ENCODE measurements around the gene CACNA1S. TPM values are rescaled to one million over a fixed set of nuclear protein-coding genes. Genes with fewer than 3 reads are reported as not detected.

CACNA1S gene
- total RNA-seq, 2 experiments from 2014 or later = not detected

DNA sequence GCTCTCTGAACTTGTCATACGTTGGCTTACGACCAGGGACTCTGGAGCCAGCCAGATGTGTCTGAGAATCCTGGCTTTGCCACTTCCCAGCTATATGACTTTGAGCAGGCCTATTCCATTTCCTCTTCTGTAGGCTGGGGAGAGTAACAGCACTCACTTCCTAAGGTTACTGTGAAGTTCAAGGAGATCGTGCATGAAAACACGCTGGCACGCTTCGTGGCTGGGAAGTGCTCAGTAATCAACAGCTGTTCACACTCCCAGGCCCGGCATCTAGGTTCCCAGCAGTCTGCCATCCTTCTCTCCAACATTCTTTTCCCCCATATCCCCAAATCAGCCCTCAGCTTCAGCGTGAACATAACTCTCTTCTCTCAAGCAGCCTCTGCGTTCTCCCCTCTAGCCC, 12.8 kb upstream of the CACNA1S start:
- CTCF ChIA-PET = no interaction called here
- POLR2A ChIA-PET = no interaction called here

GRCh38 chr1:201123866-201124265, 11.6 kb upstream of the CACNA1S start:
- CTCF ChIA-PET = no interaction called here
- POLR2A ChIA-PET = no interaction called here

DNA sequence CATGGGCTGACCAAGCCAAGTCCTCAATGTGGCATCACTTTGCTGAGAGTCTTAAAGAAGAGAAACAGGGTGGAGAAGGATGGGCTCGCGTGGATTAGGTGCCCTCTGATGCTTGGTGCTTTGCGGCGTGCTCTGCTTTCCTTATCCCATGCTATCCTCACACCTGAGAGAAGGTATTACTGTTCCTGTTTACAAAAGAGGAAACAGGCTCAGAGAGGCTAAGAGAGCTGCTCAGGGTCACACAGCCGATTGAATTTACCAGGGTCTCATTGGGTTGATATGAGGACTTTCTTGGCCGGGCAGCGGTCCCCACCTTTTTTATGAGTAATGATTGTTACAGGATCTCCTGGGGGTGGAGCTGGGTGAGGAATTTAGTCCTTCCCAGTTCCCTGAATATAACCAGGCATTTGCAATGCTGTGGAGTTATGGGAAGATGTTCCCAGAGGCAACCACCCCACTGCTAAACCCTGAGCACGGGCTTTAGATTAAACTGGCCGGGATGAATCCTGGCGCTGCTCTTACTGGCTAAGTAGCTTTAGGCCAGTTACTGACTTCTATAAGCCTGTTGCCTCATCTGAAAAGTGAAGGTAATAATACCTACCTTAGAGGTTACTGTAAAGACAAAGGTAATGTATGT, 10.2 kb upstream of the CACNA1S start:
- ChIA-PET CTCF (interaction anchor here (1.0 kb wide), 2 partner anchors 18 to 151 kb away, joined by 3 to 4 read pairs; no protein-coding TSS in a partner anchor), POLR2A (no interaction called here)

DNA sequence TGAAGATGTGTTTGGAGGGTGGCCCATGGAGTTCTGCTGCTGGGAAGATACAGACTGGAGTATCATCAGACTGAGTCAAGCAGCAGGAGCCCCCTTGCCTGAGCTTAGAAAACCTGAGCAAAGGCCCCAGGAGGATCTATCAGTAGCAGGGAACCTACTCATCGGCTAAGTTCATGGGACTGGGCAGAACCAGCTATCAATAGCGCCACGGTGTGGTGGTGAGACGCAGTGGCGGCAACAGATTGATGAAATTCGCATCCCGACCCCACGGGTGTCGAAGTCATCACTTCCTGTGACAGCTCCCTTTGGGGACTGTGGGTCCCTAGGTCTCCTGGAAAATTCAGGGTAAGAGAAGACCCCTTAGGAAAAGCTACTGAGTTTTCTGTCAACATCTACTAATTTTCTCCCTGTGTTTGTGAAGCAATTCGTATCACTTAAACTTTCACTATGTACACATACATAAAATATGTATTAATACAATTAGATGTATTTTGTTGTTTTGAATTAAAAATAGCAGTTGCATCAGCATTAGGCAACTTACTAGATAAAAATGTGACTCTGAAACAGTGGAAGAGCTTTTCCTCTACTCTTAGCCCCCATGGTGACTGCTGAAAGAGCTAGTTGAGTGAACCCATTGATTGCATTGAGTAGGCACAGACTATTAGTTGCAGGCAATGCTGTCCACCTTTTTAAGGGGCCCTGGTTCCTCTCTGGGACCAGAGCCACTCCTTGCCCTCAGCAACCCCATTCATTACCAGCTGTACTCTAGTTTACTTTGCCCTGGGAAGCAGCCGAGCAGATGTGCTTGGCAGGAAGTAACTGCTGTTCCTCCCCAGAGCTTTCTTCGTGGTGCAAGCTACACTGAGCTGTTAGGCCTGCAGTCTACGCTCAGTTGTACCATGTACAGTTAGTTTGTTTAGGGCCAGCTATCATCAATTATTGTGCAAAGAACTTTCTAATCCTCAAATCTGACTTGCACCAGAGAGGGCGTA, 7.3 kb upstream of the CACNA1S start:
- ChIA-PET CTCF (interaction anchor here (0.6 to 2.4 kb wide), 17 partner anchors 16 to 390 kb away, joined by 3 to 10 read pairs (median 3); partner anchors contain the start of gene TMEM9), POLR2A (no interaction called here)

DNA sequence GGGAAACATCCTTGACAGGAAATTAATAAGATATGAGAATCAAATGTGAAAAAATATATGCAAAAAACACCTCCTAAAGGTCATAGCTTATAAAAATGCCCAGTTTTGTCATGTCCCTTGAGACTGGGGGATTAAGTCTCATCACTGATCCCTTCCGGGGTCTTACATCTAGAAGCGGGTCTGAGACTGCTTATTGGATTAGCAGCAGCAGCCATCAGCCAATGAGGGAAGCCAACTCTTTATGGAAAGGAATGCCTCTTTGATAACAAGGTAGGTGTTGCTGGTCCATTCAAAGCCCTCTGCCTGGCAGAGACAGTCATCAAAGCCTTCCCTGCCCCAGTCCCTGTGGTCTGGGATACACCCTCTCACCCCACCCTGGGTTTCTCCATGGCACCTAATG, 3.9 kb upstream of the CACNA1S start:
- POLR2A ChIA-PET = interaction anchor here (0.5 kb wide), 1 partner anchor 34 kb away, joined by 6 read pairs; no protein-coding TSS in a partner anchor
- CTCF ChIA-PET = interaction anchor here (1.0 kb wide), 1 partner anchor 30 kb away, joined by 5 read pairs; no protein-coding TSS in a partner anchor

GRCh38 chr1:201115390-201115937, 3.2 kb upstream of the CACNA1S start:
- POLR2A ChIA-PET = no interaction called here
- CTCF ChIA-PET = interaction anchor here (2.0 kb wide), 1 partner anchor 136 kb away, joined by 7 read pairs; no protein-coding TSS in a partner anchor

GRCh38 chr1:201114245-201115131, 2.3 kb upstream of the CACNA1S start:
- ChIA-PET CTCF (interaction anchor here (0.6 to 2.0 kb wide), 9 partner anchors 29 to 496 kb away, joined by 3 to 9 read pairs (median 4); partner anchors contain the start of gene TMEM9), POLR2A (interaction anchor here (0.6 to 1.1 kb wide), 5 partner anchors 38 to 142 kb away, joined by 3 to 6 read pairs (median 3); no protein-coding TSS in a partner anchor)

DNA sequence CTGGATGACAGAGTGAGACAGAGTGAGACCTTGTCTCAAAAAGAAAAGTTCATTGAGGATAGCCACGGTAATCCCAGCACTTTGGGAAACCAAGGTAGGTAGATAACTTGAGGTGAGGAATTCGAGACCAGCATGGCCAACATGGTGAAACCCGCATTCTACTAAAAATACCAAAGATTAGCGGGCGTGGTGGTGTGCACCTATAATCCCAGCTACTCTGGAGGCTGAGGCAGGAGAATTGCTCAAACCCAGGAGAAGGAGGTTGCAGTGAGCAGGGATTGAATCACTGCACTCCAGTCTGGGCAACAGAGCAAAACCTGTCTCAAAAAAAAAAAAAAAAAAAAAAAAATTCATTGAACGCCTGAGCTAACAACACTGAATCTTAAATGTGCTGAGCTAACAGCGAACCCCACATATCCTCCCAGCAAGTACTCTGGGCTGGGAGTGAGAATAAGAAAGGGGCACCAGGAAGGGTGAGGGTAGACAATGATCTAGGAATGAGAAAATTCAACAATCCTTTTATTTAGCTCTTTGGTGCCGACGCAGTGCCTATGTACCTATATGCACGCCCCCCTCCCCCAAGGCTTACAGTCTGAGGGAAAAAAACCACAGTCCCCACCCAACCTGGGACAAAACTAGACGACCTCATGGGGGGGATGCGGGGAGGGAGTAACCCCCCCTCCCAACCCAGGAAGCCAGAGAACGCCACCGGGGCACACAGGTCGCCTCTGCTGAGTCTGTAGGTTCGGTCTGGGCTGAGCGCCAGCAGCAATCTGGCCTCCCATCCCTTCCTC, 1.4 kb upstream of the CACNA1S start:
- POLR2A ChIA-PET = interaction anchor here (0.6 to 1.1 kb wide), 5 partner anchors 39 to 141 kb away, joined by 3 to 6 read pairs (median 3); no protein-coding TSS in a partner anchor
- CTCF ChIA-PET = interaction anchor here (0.6 to 2.0 kb wide), 10 partner anchors 28 to 495 kb away, joined by 3 to 9 read pairs (median 4); no protein-coding TSS in a partner anchor

DNA sequence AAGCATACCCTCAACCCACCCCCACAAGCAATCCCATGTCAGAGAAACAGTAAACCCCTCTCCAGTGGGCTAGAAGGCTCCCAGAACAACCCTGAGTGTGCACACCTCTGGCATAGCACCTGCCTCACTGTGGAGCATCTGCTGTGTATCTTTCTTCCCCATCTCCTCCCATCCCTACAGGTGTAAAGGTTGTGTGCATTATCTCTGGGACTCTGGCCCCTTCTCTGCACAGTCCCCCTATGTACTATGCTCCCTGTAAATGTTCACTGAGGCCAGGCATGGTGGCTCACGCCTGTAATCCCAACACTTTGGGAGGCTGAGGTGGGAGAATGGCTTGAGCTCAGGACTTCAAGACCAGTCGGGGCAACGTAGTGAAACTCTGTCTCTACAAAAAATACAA, 700 bp upstream of the CACNA1S start:
- ChIA-PET POLR2A (no interaction called here), CTCF (interaction anchor here (0.7 to 1.0 kb wide), 2 partner anchors 69 to 71 kb away, joined by 3 read pairs; no protein-coding TSS in a partner anchor)

DNA sequence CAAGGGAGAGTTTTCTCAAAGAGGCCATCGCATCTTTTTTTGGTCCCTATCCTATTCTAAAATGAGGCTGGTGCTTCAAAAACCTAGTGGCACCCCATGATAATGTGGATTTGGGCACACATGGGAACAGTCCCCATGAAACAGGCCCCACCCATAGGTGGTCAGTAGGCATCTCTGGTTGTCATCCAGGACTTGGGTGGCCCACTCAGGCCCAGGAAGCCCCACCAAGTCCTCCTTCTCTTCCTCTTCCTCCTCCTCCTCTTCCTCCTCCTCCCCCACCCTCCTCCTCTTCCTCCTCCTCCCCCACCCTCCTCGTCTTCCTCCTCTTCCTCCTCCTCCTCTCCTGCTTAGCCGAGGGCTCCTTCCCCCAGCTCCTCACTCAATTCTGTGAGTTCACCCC, 554 bp downstream of the CACNA1S start:
- ChIA-PET CTCF (no interaction called here), POLR2A (no interaction called here)

- CTCF ChIA-PET = no interaction called here
- POLR2A ChIA-PET = no interaction called here
Measured at GRCh38 chr1:201111156-201111555, 1.1 kb downstream of the CACNA1S start.

GRCh38 chr1:201110616-201111015, 1.6 kb downstream of the CACNA1S start:
- POLR2A ChIA-PET = no interaction called here

DNA sequence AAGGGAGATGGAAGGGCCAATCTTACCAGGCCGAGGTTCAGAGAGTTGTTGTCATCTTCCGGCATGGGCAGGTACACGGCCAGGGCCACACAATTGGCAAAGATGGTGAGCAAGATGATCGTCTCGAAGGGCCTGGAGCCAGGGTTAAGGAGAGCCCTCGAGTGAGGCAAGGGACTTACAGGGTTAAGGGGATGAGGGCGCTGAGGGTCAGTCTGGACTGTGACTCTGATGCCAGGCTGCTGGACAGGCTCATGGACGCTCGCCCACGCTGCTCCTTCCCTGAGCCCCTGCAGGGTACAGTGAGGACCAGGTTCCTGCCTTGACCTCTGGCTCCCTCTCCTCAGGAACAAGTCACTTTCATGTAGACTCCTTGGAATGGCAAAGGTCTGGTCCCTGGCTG, 2.1 kb downstream of the CACNA1S start:
- POLR2A ChIA-PET = no interaction called here
- CTCF ChIA-PET = no interaction called here

More at GRCh38 chr1:201110616-201111015, 1.6 kb downstream of the CACNA1S start:
- CTCF ChIA-PET = no interaction called here

DNA sequence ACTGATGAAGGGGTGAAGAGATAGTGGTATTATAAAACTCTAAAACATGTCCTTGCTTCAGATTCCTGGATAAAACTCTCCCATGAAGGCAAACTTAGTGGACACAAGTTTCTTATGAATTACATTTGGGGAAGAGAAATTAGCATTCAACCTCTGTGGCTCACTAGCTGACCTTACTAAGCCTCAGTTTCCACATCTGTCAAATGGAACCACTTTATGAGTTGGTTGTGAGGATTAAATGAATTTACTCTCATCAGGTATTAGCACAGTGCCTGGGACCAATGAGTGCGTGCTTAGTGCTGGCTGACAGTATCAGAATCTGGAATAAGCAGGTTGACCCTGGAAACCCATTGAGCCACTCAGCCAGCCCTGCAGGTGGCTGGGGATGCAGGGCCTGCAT, 2.6 kb downstream of the CACNA1S start:
- CTCF ChIA-PET = no interaction called here
- POLR2A ChIA-PET = no interaction called here

DNA sequence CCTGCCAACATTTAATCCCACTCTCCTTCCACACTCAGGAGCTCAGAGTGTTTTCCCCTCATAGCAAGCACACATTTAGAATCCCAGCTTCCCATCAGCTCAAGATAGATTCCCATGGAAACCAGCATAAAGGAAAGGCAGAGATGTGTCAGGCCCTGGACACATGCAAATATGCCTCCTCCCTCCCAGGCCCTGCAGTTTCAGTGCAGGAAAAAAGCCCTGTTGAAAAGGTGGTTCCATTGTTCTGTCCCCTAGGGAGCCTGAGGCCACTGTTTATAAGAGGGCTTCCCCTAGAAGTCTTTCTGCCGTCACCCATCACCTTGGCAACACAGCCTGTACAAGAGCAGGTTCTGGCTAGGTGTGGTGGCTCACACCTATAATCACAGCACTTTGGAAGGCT, 3.6 kb downstream of the CACNA1S start:
- ChIA-PET CTCF (interaction anchor here (1.1 kb wide), 1 partner anchor 129 kb away, joined by 3 read pairs; no protein-coding TSS in a partner anchor), POLR2A (no interaction called here)

DNA sequence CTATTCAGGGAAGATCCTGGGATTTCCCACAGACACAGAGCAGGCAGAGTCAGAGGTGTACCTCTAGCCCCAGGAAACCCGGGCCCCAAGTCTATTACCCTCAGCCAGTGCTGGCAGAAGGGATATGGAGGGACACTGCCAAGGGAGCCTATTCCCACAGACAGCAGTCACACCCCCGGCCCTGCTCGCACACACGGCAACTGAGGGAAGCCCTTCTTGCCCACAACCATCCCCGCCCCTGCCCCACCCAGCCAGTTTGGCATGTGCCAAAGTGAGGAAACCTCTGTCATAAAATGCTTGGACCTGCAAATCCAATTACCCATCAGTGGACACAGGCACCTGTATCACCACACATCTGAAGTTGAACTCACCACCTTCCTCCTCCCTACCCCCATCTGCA, 6.5 kb downstream of the CACNA1S start:
- POLR2A ChIA-PET = no interaction called here
- CTCF ChIA-PET = no interaction called here

DNA sequence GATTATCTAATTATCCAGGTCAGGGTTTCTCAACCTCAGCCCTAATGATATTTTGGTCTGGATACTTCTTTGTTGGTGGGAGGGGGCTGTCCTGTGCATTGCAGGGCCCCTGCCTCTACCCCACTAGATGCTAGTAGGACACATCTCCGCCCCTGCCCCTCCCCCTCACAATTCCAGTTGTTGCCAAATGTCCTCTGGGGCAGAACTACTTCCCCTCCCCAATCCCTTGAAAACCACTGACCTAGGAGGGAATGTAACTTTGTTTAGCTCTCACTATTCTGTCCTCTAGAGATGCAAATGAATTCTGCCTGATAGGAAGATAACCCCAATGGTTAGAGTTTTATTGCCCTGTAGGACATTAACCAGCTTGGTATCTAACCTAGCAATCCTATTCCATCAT, 8.1 kb downstream of the CACNA1S start:
- CTCF ChIA-PET = no interaction called here

DNA sequence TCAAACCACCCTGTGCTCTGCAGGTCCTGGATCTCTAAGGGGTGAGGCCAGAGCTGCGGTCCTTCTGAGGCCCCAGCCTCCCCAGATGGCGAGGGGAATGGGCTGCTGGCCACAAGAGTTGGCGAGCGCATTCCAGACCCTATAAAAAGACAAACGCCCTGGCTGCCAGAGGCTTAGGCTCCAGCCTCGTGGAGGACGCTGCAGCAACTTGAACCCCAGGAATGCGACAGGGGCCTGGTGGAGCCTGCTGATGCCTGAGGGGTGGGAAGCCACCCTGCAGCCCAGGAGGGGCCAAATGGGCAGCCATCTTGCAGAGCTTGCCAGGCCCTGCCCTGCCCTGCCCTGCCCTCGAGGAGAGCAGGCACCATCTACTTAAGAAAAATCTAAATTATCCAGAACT, 8.6 kb downstream of the CACNA1S start:
- CTCF ChIA-PET = interaction anchor here (1.2 kb wide), 1 partner anchor 16 kb away, joined by 3 read pairs; no protein-coding TSS in a partner anchor
- POLR2A ChIA-PET = no interaction called here

More for the DNA sequence above, 8.1 kb downstream of the CACNA1S start:
- POLR2A ChIA-PET = no interaction called here
